ENCODE data around the gene ADRA2C.

GRCh38 chr4:3773552-3774001, 7.4 kb downstream of the ADRA2C start:
- TF ChIP-seq EZH2 (IDR thresholded peaks at IDR 0.05) = no peak
- TF ChIP-seq POLR2AphosphoS5 (IDR thresholded peaks at IDR 0.05; ENCODE audit: borderline replicate concordance, low read depth, low read length) = no peak
